Esophagus (tissue), 2 donors: ENCODE results near the gene TRIML1. TPM values are rescaled to one million over a fixed set of nuclear protein-coding genes. Genes with fewer than 3 reads are reported as not detected.
"Not testable (repeated sequence)": the region's sequence is repeated elsewhere in the genome, so short reads cannot be mapped to it uniquely, and the experiment has no call there.

Experiments
- H3K27ac ChIP-seq, 2 donors: one replicate each; pipeline ENCODE4 v1.5.1; 2013; ENCODE audit warnings: low read depth in 2 of 2, mild to moderate bottlenecking in 2 of 2, inconsistent platforms in 1 of 2, low read length in 1 of 2, moderate library complexity in 1 of 2
- H3K27me3 ChIP-seq, 2 donors: one replicate each; pipeline ENCODE4 v1.6.1; 2013; ENCODE audit warnings: low read length in 2 of 2, control low read depth in 1 of 2, mild to moderate bottlenecking in 1 of 2; ENCODE audit not compliant: insufficient read depth in 2 of 2, control insufficient read depth in 1 of 2
- H3K36me3 ChIP-seq, 2 donors: one replicate each; pipeline ENCODE4 v1.6.1; 2013; ENCODE audit warnings: low read length in 1 of 2; ENCODE audit not compliant: control insufficient read depth in 2 of 2, insufficient read depth in 2 of 2
- H3K4me1 ChIP-seq, 2 donors: one replicate each; pipeline ENCODE4 v1.6.1; 2013; ENCODE audit warnings: low read length in 1 of 2; ENCODE audit not compliant: control insufficient read depth in 2 of 2, insufficient read depth in 2 of 2
- H3K4me3 ChIP-seq, 2 donors: one replicate each; pipeline ENCODE4 v1.5.1; 2013; ENCODE audit warnings: low read length in 2 of 2, mild to moderate bottlenecking in 2 of 2, low read depth in 1 of 2, moderate library complexity in 1 of 2
- H3K9me3 ChIP-seq, 2 donors: one replicate each; pipeline ENCODE4 v1.6.1; 2013; ENCODE audit warnings: mild to moderate bottlenecking in 2 of 2, low read depth in 1 of 2, low read length in 1 of 2, moderate library complexity in 1 of 2; ENCODE audit not compliant: control insufficient read depth in 2 of 2, insufficient read depth in 1 of 2
- WGBS, 2 donors: extraction: QIAGEN DNeasy Blood & Tissue Kit; methylation state at CpG; one replicate each; pipeline ENCODE4 v1.1.7; 2013; 5-methylcytosine and 5-hydroxymethylcytosine counted together
- polyA plus RNA-seq, 2 donors: library from polyadenylated mRNA; stranded (reverse); fragments of 200-250 nt; gene quantifications; one replicate each; pipeline ENCODE4 v1.2.3, GENCODE V29; 2013
- donor health status: healthy with polysubstance abuse.
- donor health status: Bipolar disorder and iron deficiency.

Gene TRIML1
- polyA plus RNA-seq, 2 donors: not detected

GRCh38 chr4:188146618-188147017 lies 7.4 kb downstream of the TRIML1 start:
- 85 to 91% methylated on average over 11 of the region's 11 CpGs for WGBS, 2 donors
- Histone ChIP-seq H3K9me3 (no peaks in the 10 kb centered on the region), H3K4me3 (no peak overlapping the region), H3K4me1 (no peaks in the 10 kb centered on the region), H3K36me3 (no peaks in the 10 kb centered on the region), H3K27ac (no peak overlapping the region), H3K27me3 (no peaks in the 10 kb centered on the region)

- Histone ChIP-seq H3K27ac (no peak overlapping the region), H3K27me3 (no peaks in the 10 kb centered on the region), H3K4me3 (no peak overlapping the region), H3K36me3 (no peaks in the 10 kb centered on the region), H3K9me3 (no peaks in the 10 kb centered on the region), H3K4me1 (no peaks in the 10 kb centered on the region)
- 91 to 92% methylated on average over 11 of the region's 11 CpGs for WGBS, 2 donors
These were observed 7.9 kb downstream of the TRIML1 start for GRCh38 chr4:188147176-188147575.

GRCh38 chr4:188147776-188148175 lies 8.5 kb downstream of the TRIML1 start:
- H3K4me1 ChIP-seq: no peaks in the 10 kb centered on the region
- no peaks in the 10 kb centered on the region for H3K27me3 ChIP-seq
- 88 to 90% methylated on average over 6 of the region's 6 CpGs for WGBS, 2 donors
- no peak overlapping the region for H3K4me3 ChIP-seq
- H3K36me3 ChIP-seq: no peaks in the 10 kb centered on the region
- H3K9me3 ChIP-seq: no peaks in the 10 kb centered on the region
- H3K27ac ChIP-seq: no peak overlapping the region

- 92 to 93% methylated on average over 10 to 11 of the region's 11 CpGs for WGBS, 2 donors
- Histone ChIP-seq H3K27me3 (no peaks in the 10 kb centered on the region), H3K36me3 (no peaks in the 10 kb centered on the region), H3K4me1 (no peaks in the 10 kb centered on the region), H3K4me3 (no peak overlapping the region), H3K9me3 (no peaks in the 10 kb centered on the region), H3K27ac (no peak overlapping the region)
These were observed 15.6 kb downstream of the TRIML1 start for GRCh38 chr4:188154668-188155405.

GRCh38 chr4:188158336-188158735 lies 19.1 kb downstream of the TRIML1 start:
- H3K4me3 ChIP-seq: no peak overlapping the region
- no peaks in the 10 kb centered on the region for H3K36me3 ChIP-seq
- no peaks in the 10 kb centered on the region for H3K27me3 ChIP-seq
- no peaks in the 10 kb centered on the region for H3K9me3 ChIP-seq
- 90 to 95% methylated on average over 10 of the region's 10 CpGs for WGBS, 2 donors
- H3K27ac ChIP-seq: no peak overlapping the region
- no peaks in the 10 kb centered on the region for H3K4me1 ChIP-seq

GRCh38 chr4:188159513-188160226 lies 20.4 kb downstream of the TRIML1 start:
- not testable (repeated sequence) for H3K27me3 ChIP-seq, H3K36me3 ChIP-seq, H3K4me1 ChIP-seq, H3K9me3 ChIP-seq, H3K27ac ChIP-seq, H3K4me3 ChIP-seq
- 93 to 94% methylated on average over 39 to 40 of the region's 40 CpGs for WGBS, 2 donors

- Histone ChIP-seq H3K36me3 (no peaks in the 10 kb centered on the region), H3K9me3 (no peaks in the 10 kb centered on the region), H3K27ac (no peak overlapping the region), H3K4me3 (no peak overlapping the region), H3K27me3 (no peaks in the 10 kb centered on the region), H3K4me1 (no peaks in the 10 kb centered on the region)
- WGBS, 2 donors: 63 to 66% methylated on average over 7 of the region's 7 CpGs
These were observed 21.2 kb downstream of the TRIML1 start for GRCh38 chr4:188160406-188160805.

GRCh38 chr4:188161167-188161566 lies 21.9 kb downstream of the TRIML1 start:
- WGBS, 2 donors: 60 to 68% methylated on average over 6 of the region's 6 CpGs
- no peaks in the 10 kb centered on the region for H3K9me3 ChIP-seq
- H3K27me3 ChIP-seq: no peaks in the 10 kb centered on the region
- H3K27ac ChIP-seq: no peak overlapping the region
- H3K4me1 ChIP-seq: no peaks in the 10 kb centered on the region
- H3K4me3 ChIP-seq: no peak overlapping the region
- no peaks in the 10 kb centered on the region for H3K36me3 ChIP-seq

- H3K27ac ChIP-seq: no peak overlapping the region
- no peaks in the 10 kb centered on the region for H3K27me3 ChIP-seq
- H3K9me3 ChIP-seq: no peaks in the 10 kb centered on the region
- no peak overlapping the region for H3K4me3 ChIP-seq
- no peaks in the 10 kb centered on the region for H3K36me3 ChIP-seq
- no peaks in the 10 kb centered on the region for H3K4me1 ChIP-seq
- WGBS, 2 donors: 76 to 82% methylated on average over 6 of the region's 6 CpGs
These were observed 23.5 kb downstream of the TRIML1 start for GRCh38 chr4:188162698-188163097.
